Measurements from ENCODE around the gene CCR7.

- TF ChIP-seq CTCF (IDR thresholded peaks at IDR 0.05) (no peak), POLR2A (IDR thresholded peaks at IDR 0.05) (no peak)
Measured at GRCh38 chr17:40541060-40541872, 24.0 kb downstream of the CCR7 start.
